OCI-LY1 (cell line): ENCODE measurements around the gene DOK6.

ENCODE experiments used
- H2AFZ ChIP-seq: fragments of 200-600 bp; sonication (generic), shearing (Covaris generic); 2 replicates; pipeline ENCODE4 v1.6.0; 2014; ENCODE audit warnings: antibody characterized with exemption, mild to moderate bottlenecking, low read length
- H3F3A ChIP-seq: fragments of 200-600 bp; sonication (generic), shearing (Covaris generic); 2 replicates; pipeline ENCODE4 v1.6.0; 2014; ENCODE audit warnings: mild to moderate bottlenecking, antibody characterized with exemption, low read length, moderate library complexity; ENCODE audit not compliant: insufficient read depth
- H3K27ac ChIP-seq: fragments of 200-600 bp; sonication (generic); 2 replicates; pipeline ENCODE4 v1.5.1; 2014; ENCODE audit warnings: low read length, mixed run types, mild to moderate bottlenecking, low read depth; ENCODE audit not compliant: poor library complexity, severe bottlenecking
- H3K27me3 ChIP-seq: fragments of 200-600 bp; sonication (generic); 2 replicates; pipeline ENCODE4 v1.6.0; 2014; ENCODE audit warnings: antibody characterized with exemption, mild to moderate bottlenecking, low read length, moderate library complexity; ENCODE audit not compliant: insufficient read depth
- H3K36me3 ChIP-seq: fragments of 200-600 bp; sonication (generic); 2 replicates; pipeline ENCODE4 v1.6.1; 2014; ENCODE audit warnings: mild to moderate bottlenecking, antibody characterized with exemption, low read length, moderate library complexity, mixed read lengths; ENCODE audit not compliant: insufficient read depth
- H3K4me1 ChIP-seq: fragments of 200-600 bp; sonication (generic); 2 replicates; pipeline ENCODE4 v1.5.1; 2014; ENCODE audit warnings: mild to moderate bottlenecking, low read length, moderate library complexity; ENCODE audit not compliant: insufficient read depth, severe bottlenecking
- H3K4me2 ChIP-seq: fragments of 200-600 bp; sonication (generic), shearing (Covaris generic); 2 replicates; pipeline ENCODE4 v1.6.1; 2014; ENCODE audit warnings: low read length
- H3K4me3 ChIP-seq: fragments of 200-600 bp; sonication (generic); 2 replicates; pipeline ENCODE4 v1.5.1; 2014; ENCODE audit warnings: low read length, low read depth, mild to moderate bottlenecking, mixed read lengths; ENCODE audit not compliant: poor library complexity, severe bottlenecking
- H3K79me2 ChIP-seq: fragments of 200-600 bp; shearing (Covaris generic); 2 replicates; pipeline ENCODE4 v1.6.1; 2016; ENCODE audit warnings: mixed run types, low read length, mixed read lengths; ENCODE audit not compliant: insufficient read depth
- H3K9ac ChIP-seq: fragments of 200-600 bp; sonication (generic), shearing (Covaris generic); 2 replicates; pipeline ENCODE4 v1.6.1; 2014; ENCODE audit warnings: mild to moderate bottlenecking, low read length, mixed read lengths
- H3K9me2 ChIP-seq: fragments of 200-600 bp; sonication (generic), shearing (Covaris generic); 2 replicates; pipeline ENCODE4 v1.6.1; 2014; ENCODE audit warnings: low read depth, mild to moderate bottlenecking, low read length, mixed read lengths
- H3K9me3 ChIP-seq: fragments of 200-600 bp; shearing (Covaris generic); 2 replicates; pipeline ENCODE4 v1.6.1; 2014; ENCODE audit warnings: low read length, mixed read lengths
- H4K20me1 ChIP-seq: fragments of 200-600 bp; sonication (generic), shearing (Covaris generic); 2 replicates; pipeline ENCODE4 v1.6.0; 2016; ENCODE audit warnings: mild to moderate bottlenecking, low read length; ENCODE audit not compliant: insufficient read depth
- CTCF ChIP-seq: fragments of 200-600 bp; sonication (generic), shearing (Covaris generic); IDR thresholded peaks from 2 replicates; pipeline ENCODE4 v1.5.1; 2017; ENCODE audit warnings: mild to moderate bottlenecking, antibody characterized with exemption, low read length, moderate library complexity, mixed read lengths
- EZH2 ChIP-seq: fragments of 200-600 bp; sonication (generic), shearing (Covaris generic); IDR thresholded peaks from 2 replicates; pipeline ENCODE4 v1.8.0; 2017; ENCODE audit warnings: borderline replicate concordance, mixed run types, mild to moderate bottlenecking, antibody characterized with exemption, low read length, moderate library complexity, mixed read lengths

The DOK6 gene

GRCh38 chr18:69383186-69383585 is 17.5 kb upstream of the DOK6 start:
- Histone ChIP-seq H3K9ac (no peak overlapping the region), H3K4me3 (no peak overlapping the region), H3F3A (no peaks in the 10 kb centered on the region), H4K20me1 (no peaks in the 10 kb centered on the region), H3K4me1 (no peaks in the 10 kb centered on the region), H3K27ac (no peak overlapping the region), H3K9me2 (no peaks in the 10 kb centered on the region), H3K4me2 (no peak overlapping the region), H3K36me3 (no peaks in the 10 kb centered on the region), H3K27me3 (no peaks in the 10 kb centered on the region), H2AFZ (no peak overlapping the region), H3K9me3 (no peaks in the 10 kb centered on the region), H3K79me2 (no peaks in the 10 kb centered on the region)
- TF ChIP-seq EZH2 (no peak), CTCF (no peak)

GRCh38 chr18:69387186-69387585 is 13.5 kb upstream of the DOK6 start:
- no peak overlapping the region for H3K27ac ChIP-seq
- no peaks in the 10 kb centered on the region for H3K79me2 ChIP-seq
- H3K9me3 ChIP-seq, result no peaks in the 10 kb centered on the region
- H3K4me1 ChIP-seq, result no peaks in the 10 kb centered on the region
- no peak for TF ChIP-seq EZH2
- TF ChIP-seq CTCF, result no peak
- no peak overlapping the region for H3K4me2 ChIP-seq
- H2AFZ ChIP-seq, result no peak overlapping the region
- H3K4me3 ChIP-seq, result no peak overlapping the region
- H3F3A ChIP-seq, result no peaks in the 10 kb centered on the region
- H3K27me3 ChIP-seq, result no peaks in the 10 kb centered on the region
- no peaks in the 10 kb centered on the region for H3K36me3 ChIP-seq
- H4K20me1 ChIP-seq, result no peaks in the 10 kb centered on the region
- H3K9ac ChIP-seq, result no peak overlapping the region
- H3K9me2 ChIP-seq, result no peaks in the 10 kb centered on the region

GRCh38 chr18:69388222-69388621 is 12.5 kb upstream of the DOK6 start:
- Histone ChIP-seq H3K36me3 (no peaks in the 10 kb centered on the region), H3K27me3 (no peaks in the 10 kb centered on the region), H3K79me2 (no peaks in the 10 kb centered on the region), H3F3A (no peaks in the 10 kb centered on the region), H3K9me2 (no peaks in the 10 kb centered on the region), H3K4me2 (no peak overlapping the region), H2AFZ (no peak overlapping the region), H3K4me3 (no peak overlapping the region), H3K4me1 (no peaks in the 10 kb centered on the region), H3K9me3 (no peaks in the 10 kb centered on the region), H3K27ac (no peak overlapping the region), H3K9ac (no peak overlapping the region), H4K20me1 (no peaks in the 10 kb centered on the region)
- TF ChIP-seq CTCF, result no peak
- no peak for TF ChIP-seq EZH2
